Bronchial epithelial cell (primary cell): ENCODE measurements around the gene MATR3. TPM values are rescaled to one million over a fixed set of nuclear protein-coding genes. Genes with fewer than 3 reads are reported as not detected.

Source experiments
- DNase-seq: peaks from one replicate; pipeline ENCODE4 v3.0.0-alpha.2; 2010; ENCODE audit warnings: low read depth
- FAIRE-seq: peaks from 2 replicates; lab custom pipeline; 2011; peaks lifted over from hg19 to GRCh38; lab: Jason Lieb, UNC
- H3K27me3 ChIP-seq: 2 replicates; pipeline ENCODE4 v1.5.1; 2011; ENCODE audit warnings: low read length; ENCODE audit not compliant: control insufficient read depth, insufficient read depth
- H3K36me3 ChIP-seq: 2 replicates; pipeline ENCODE4 v1.5.1; 2011; ENCODE audit warnings: low read length; ENCODE audit not compliant: control insufficient read depth, insufficient read depth
- H3K4me3 ChIP-seq: 2 replicates; pipeline ENCODE4 v1.5.1; 2011; ENCODE audit warnings: mild to moderate bottlenecking, low read depth, low read length, control low read depth
- total RNA-seq: library from RNA; depleted of rRNA; stranded (reverse); fragments of >200 nt; gene quantifications from 2 replicates; pipeline ENCODE4 v1.2.1, GENCODE V29; 2014
- TF ChIP-seq, protein P1 (sequence below): IDR thresholded peaks from 2 replicates; pipeline ENCODE4 v1.5.1; 2011; ENCODE audit warnings: mild to moderate bottlenecking, moderate library complexity, low read length, control low read depth, inconsistent platforms; ENCODE audit not compliant: insufficient read depth, severe bottlenecking

The MATR3 gene
- total RNA-seq, 1 donor from 2014 or later, result 173 TPM

DNA sequence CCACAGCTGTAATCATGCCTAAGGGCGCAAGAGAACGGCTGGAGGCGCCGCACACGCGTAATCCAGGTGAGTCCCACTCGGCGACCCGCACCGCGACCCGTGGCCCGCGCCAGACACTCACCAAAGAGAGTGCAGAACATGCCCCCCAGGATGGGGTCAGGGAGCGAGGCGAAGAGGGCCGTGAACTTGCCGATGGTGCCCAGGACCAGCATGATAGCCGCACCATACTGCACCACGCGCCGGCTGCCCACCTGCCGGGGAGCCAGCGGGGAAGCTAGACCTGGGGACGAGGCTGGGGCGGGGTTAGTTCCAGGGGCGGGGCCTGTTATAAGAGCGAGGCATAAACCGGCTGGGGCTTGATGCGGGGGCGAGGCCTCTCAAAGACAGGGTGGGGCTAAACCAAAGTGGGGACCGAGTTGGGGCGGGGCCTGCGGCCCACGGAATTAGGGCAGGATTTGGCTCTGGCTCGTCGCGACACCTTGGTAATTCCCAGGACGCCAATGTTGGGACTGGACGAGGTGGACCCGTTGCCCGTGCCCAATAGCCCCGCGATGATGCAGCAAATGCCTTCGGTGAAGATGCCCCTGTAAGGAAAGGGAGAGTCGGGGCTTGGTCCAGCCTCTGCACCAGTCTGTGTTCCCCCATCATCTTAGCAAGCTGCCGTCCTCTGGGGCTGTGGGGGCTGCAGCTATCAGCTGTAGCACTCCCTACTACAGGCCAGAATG, 84.7 kb downstream of the MATR3 start:
- DNase-seq (no peak), FAIRE-seq (no peak)
- Histone ChIP-seq H3K4me3 (no peak overlapping the region), H3K36me3 (no peaks in the 10 kb centered on the region), H3K27me3 (no peaks in the 10 kb centered on the region)
- TF ChIP-seq, protein P1, sequence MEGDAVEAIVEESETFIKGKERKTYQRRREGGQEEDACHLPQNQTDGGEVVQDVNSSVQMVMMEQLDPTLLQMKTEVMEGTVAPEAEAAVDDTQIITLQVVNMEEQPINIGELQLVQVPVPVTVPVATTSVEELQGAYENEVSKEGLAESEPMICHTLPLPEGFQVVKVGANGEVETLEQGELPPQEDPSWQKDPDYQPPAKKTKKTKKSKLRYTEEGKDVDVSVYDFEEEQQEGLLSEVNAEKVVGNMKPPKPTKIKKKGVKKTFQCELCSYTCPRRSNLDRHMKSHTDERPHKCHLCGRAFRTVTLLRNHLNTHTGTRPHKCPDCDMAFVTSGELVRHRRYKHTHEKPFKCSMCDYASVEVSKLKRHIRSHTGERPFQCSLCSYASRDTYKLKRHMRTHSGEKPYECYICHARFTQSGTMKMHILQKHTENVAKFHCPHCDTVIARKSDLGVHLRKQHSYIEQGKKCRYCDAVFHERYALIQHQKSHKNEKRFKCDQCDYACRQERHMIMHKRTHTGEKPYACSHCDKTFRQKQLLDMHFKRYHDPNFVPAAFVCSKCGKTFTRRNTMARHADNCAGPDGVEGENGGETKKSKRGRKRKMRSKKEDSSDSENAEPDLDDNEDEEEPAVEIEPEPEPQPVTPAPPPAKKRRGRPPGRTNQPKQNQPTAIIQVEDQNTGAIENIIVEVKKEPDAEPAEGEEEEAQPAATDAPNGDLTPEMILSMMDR, result no peak

DNA sequence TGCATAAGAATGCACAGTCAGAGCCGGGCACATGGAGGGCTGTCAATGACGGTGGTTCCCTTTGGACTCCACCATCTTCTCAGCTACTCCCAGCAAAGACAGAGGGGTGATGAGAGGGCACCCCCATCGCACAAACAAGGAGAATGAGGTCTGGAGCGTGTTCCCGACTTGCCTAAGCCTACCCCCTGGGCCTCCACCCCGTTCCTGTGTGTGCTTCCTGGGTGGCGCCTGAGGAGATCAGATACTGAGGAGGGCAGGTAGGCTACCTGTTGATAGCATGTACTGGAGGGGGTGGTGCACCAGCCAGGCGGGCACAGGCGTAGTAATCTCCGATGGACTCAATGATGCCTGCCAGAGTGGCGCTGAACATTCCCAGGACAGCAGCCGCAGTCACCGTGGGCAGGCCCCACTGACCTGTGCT, 85.4 kb downstream of the MATR3 start:
- FAIRE-seq (peak; percentile 89), DNase-seq (no peak)
- Histone ChIP-seq H3K27me3 (no peaks in the 10 kb centered on the region), H3K4me3 (no peak overlapping the region), H3K36me3 (no peaks in the 10 kb centered on the region)
- TF ChIP-seq, protein P1, result no peak

DNA sequence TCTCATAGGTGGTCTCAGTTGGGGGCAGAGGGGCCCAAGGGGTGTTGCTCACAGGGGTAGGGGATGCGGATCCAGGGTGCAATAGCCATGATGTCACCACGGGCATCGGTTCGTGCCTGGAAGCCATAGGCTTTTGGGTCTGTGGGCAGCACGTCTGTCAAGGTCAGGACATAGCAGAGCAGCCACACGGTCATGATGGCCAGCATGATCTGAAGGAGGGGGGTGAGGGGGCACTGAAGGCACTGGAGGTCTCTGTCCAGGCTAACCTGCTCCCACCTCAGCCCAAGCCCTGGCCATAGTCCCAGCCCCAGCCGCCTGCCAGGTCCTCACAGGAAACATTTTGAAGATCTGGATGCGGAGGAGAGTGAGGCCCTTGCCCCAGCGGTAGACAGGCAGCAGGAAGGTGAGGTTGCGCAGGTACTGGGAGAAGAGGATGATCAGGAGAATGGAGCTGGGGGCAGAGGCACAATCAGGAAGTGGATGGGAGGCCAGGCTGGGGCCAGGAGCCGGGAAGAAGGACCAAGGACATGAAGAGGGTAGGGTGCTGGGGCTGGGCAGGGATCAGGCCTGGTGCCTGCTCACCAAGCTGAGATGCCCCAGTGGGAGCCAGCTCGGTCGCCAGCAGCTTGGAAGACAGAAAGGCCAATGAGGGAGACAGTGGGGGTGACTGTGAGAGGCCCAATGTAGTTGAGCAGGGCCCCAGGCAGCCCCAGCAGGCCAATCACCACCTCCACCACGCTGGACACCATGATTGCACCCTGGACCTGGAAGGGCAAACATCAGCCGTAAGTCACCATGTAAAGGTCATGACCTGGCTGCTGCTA, 86.3 kb downstream of the MATR3 start:
- Histone ChIP-seq H3K27me3 (no peaks in the 10 kb centered on the region), H3K36me3 (no peaks in the 10 kb centered on the region), H3K4me3 (no peak overlapping the region)
- TF ChIP-seq, protein P1, result no peak
- no peak for DNase-seq
- no peak for FAIRE-seq

Other genes with a start within 250 kb of the MATR3 start
- 85.3 and 117 TPM in 2 replicates for gene SIL1, start 95.4 kb upstream of the MATR3 start, total RNA-seq
- 68.7 and 80.3 TPM in 2 replicates for gene PAIP2, start 48.1 kb downstream of the MATR3 start, total RNA-seq
- gene SLC23A1, start 89.6 kb downstream of the MATR3 start, total RNA-seq, result not detected in 2 replicates
- 0.13 TPM in 1 of 2 replicates, not detected in the other for gene MZB1, start 96.2 kb downstream of the MATR3 start, total RNA-seq
- gene PROB1, start 101.4 kb downstream of the MATR3 start, total RNA-seq, result 0.51 and 0.53 TPM in 2 replicates
- 6.1 and 7.3 TPM in 2 replicates for gene SPATA24, start 110.3 kb downstream of the MATR3 start, total RNA-seq
- 1.2 and 1.6 TPM in 2 replicates for gene DNAJC18, start 145.8 kb downstream of the MATR3 start, total RNA-seq
- gene ECSCR, start 169.0 kb downstream of the MATR3 start, total RNA-seq, result not detected in 2 replicates
- not detected in 2 replicates for gene SMIM33, start 177.3 kb downstream of the MATR3 start, total RNA-seq
- gene STING1, start 189.0 kb downstream of the MATR3 start, total RNA-seq, result 2.8 and 2.9 TPM in 2 replicates